H9 (cell line): ENCODE data around the gene SHB. TPM values are rescaled to one million over a fixed set of nuclear protein-coding genes. Genes with fewer than 3 reads are reported as not detected.

Experiments used
- DNase-seq: peaks from one replicate; pipeline ENCODE4 v3.0.0-alpha.2; 2017
- H2AFZ ChIP-seq: one replicate; pipeline ENCODE4 v1.6.1; 2013; ENCODE audit warnings: mild to moderate bottlenecking, low read length, control low read depth, moderate library complexity
- H2AK5ac ChIP-seq: 2 replicates; pipeline ENCODE4 v1.6.1; 2013; ENCODE audit warnings: low read length, control low read depth, mixed read lengths; ENCODE audit not compliant: insufficient read length
- H2BK120ac ChIP-seq: one replicate; pipeline ENCODE4 v1.6.1; 2013; ENCODE audit warnings: low read depth, mild to moderate bottlenecking, low read length, control low read depth, inconsistent platforms; ENCODE audit not compliant: poor library complexity, severe bottlenecking
- H2BK12ac ChIP-seq: 2 replicates; pipeline ENCODE4 v1.6.1; 2013; ENCODE audit warnings: low read length, control low read depth, mixed read lengths, low read depth; ENCODE audit not compliant: insufficient read length
- H2BK15ac ChIP-seq: 2 replicates; pipeline ENCODE4 v1.6.1; 2013; ENCODE audit warnings: low read depth, low read length, control low read depth
- H2BK20ac ChIP-seq: one replicate; pipeline ENCODE4 v1.6.1; 2013; ENCODE audit warnings: low read depth, mild to moderate bottlenecking, low read length, control low read depth, inconsistent platforms; ENCODE audit not compliant: poor library complexity, severe bottlenecking
- H2BK5ac ChIP-seq: 2 replicates; pipeline ENCODE4 v1.6.1; 2013; ENCODE audit warnings: low read length, control low read depth, mixed read lengths; ENCODE audit not compliant: insufficient read length
- H3K14ac ChIP-seq: 2 replicates; pipeline ENCODE4 v1.6.1; 2013; ENCODE audit warnings: low read length, control low read depth; ENCODE audit not compliant: insufficient read depth
- H3K18ac ChIP-seq: 2 replicates; pipeline ENCODE4 v1.6.1; 2013; ENCODE audit warnings: low read depth, mild to moderate bottlenecking, mixed read lengths, low read length, control low read depth; ENCODE audit not compliant: insufficient read length
- H3K23ac ChIP-seq: 2 replicates; pipeline ENCODE4 v1.6.1; 2013; ENCODE audit warnings: low read length, control low read depth, mixed read lengths, low read depth; ENCODE audit not compliant: insufficient read length
- H3K23me2 ChIP-seq: 2 replicates; pipeline ENCODE4 v1.6.1; 2013; ENCODE audit warnings: low read depth, mild to moderate bottlenecking, mixed read lengths, low read length, control low read depth; ENCODE audit not compliant: insufficient read length, poor library complexity, severe bottlenecking
- H3K27ac ChIP-seq: 2 replicates; pipeline ENCODE4 v1.5.1; 2013; ENCODE audit warnings: low read length, control low read depth, mixed read lengths, low read depth; ENCODE audit not compliant: insufficient read length
- H3K27me3 ChIP-seq: 2 replicates; pipeline ENCODE4 v1.6.1; 2013; ENCODE audit warnings: low read length, control low read depth, inconsistent platforms; ENCODE audit not compliant: insufficient read depth
- H3K4ac ChIP-seq: 2 replicates; pipeline ENCODE4 v1.6.1; 2013; ENCODE audit warnings: low read depth, mild to moderate bottlenecking, control low read depth, inconsistent platforms, low read length, moderate library complexity
- H3K4me1 ChIP-seq: 2 replicates; pipeline ENCODE4 v1.6.1; 2013; ENCODE audit warnings: low read length, control low read depth, inconsistent platforms; ENCODE audit not compliant: insufficient read depth
- H3K4me2 ChIP-seq: 2 replicates; pipeline ENCODE4 v1.6.1; 2013; ENCODE audit warnings: low read length, control low read depth, mixed read lengths; ENCODE audit not compliant: insufficient read length, insufficient read depth
- H3K56ac ChIP-seq: 2 replicates; pipeline ENCODE4 v1.6.1; 2013; ENCODE audit warnings: low read depth, mild to moderate bottlenecking, mixed read lengths, low read length, control low read depth; ENCODE audit not compliant: insufficient read length
- H3K79me1 ChIP-seq: 2 replicates; pipeline ENCODE4 v1.6.1; 2013; ENCODE audit warnings: low read depth, mild to moderate bottlenecking, moderate library complexity, low read length, control low read depth, inconsistent platforms; ENCODE audit not compliant: insufficient read depth, poor library complexity, severe bottlenecking
- H3K79me2 ChIP-seq: 2 replicates; pipeline ENCODE4 v1.6.1; 2013; ENCODE audit warnings: low read length, control low read depth, inconsistent platforms; ENCODE audit not compliant: insufficient read depth
- H3K9ac ChIP-seq: 2 replicates; pipeline ENCODE4 v1.6.1; 2013; ENCODE audit warnings: low read length, control low read depth, mixed read lengths; ENCODE audit not compliant: insufficient read length; ENCODE audit errors: extremely low read depth
- H3K9me3 ChIP-seq: one replicate; pipeline ENCODE4 v1.6.1; 2013; ENCODE audit warnings: low read depth, low read length, inconsistent platforms; ENCODE audit not compliant: control insufficient read depth
- H3T11ph ChIP-seq: one replicate; pipeline ENCODE4 v1.6.1; 2013; ENCODE audit warnings: mild to moderate bottlenecking, low read length, control low read depth, inconsistent platforms
- H4K20me1 ChIP-seq: one replicate; pipeline ENCODE4 v1.6.1; 2013; ENCODE audit not compliant: control insufficient read depth, insufficient read length, insufficient read depth
- H4K5ac ChIP-seq: 2 replicates; pipeline ENCODE4 v1.6.1; 2013; ENCODE audit warnings: low read depth, mild to moderate bottlenecking, mixed read lengths, low read length, control low read depth; ENCODE audit not compliant: insufficient read length
- H4K8ac ChIP-seq: replicated peaks from 2 replicates; pipeline ENCODE4 v1.6.1; 2013; ENCODE audit warnings: low read length, control low read depth, mixed read lengths, low read depth; ENCODE audit not compliant: insufficient read length
- H4K91ac ChIP-seq: 2 replicates; pipeline ENCODE4 v1.6.1; 2013; ENCODE audit warnings: low read depth, mild to moderate bottlenecking, moderate library complexity, mixed read lengths, low read length, control low read depth; ENCODE audit not compliant: insufficient read length
- H3K27ac Mint-ChIP-seq, 3 experiments: 2 replicates in 2 of 3; 3 replicates in 1 of 3; pipeline ENCODE4 v1.8.0; 2020 to 2021; ENCODE audit warnings: mixed read lengths in 3 of 3, mild to moderate bottlenecking in 1 of 3, moderate library complexity in 1 of 3
- H3K27me3 Mint-ChIP-seq: 2 replicates; pipeline ENCODE4 v1.8.0; 2021; ENCODE audit warnings: low read depth, mild to moderate bottlenecking, moderate library complexity, mixed read lengths
- H3K36me3 Mint-ChIP-seq, 3 experiments: 2 replicates in 2 of 3; 3 replicates in 1 of 3; pipeline ENCODE4 v1.8.0; 2020 to 2021; ENCODE audit warnings: low read depth in 3 of 3, mixed read lengths in 3 of 3; ENCODE audit not compliant: insufficient read depth in 1 of 3
- H3K4me1 Mint-ChIP-seq, 2 experiments: 2 replicates each; pipeline ENCODE4 v1.8.0; 2020; ENCODE audit warnings: mixed read lengths in 2 of 2
- H3K4me3 Mint-ChIP-seq, 2 experiments: 2 replicates in 1 of 2; 3 replicates in 1 of 2; pipeline ENCODE4 v1.8.0; 2020 to 2021; ENCODE audit warnings: mild to moderate bottlenecking in 2 of 2, mixed read lengths in 2 of 2, moderate library complexity in 1 of 2
- H3K9me3 Mint-ChIP-seq, 2 experiments: 2 replicates in 1 of 2; 3 replicates in 1 of 2; pipeline ENCODE4 v1.8.0; 2020; ENCODE audit warnings: mild to moderate bottlenecking in 2 of 2, mixed read lengths in 2 of 2, moderate library complexity in 1 of 2
- CTCF ChIP-seq: fragments of 200-600 bp; sonication (generic); conservative IDR thresholded peaks from 3 replicates; pipeline ENCODE4 v1.8.0; 2021; ENCODE audit warnings: antibody characterized with exemption, mild to moderate bottlenecking
- WGBS: extraction: QIAGEN DNeasy Blood & Tissue Kit; methylation state at CpG from one replicate; pipeline ENCODE4 v1.1.7; 2013; ENCODE audit warnings: missing lambda C conversion rate, low lambda C conversion rate, mixed read lengths; ENCODE audit not compliant: insufficient read length; ENCODE audit errors: extremely low coverage; 5-methylcytosine and 5-hydroxymethylcytosine counted together
- total RNA-seq: library from RNA; stranded (reverse); gene quantifications from 2 replicates; pipeline ENCODE4 v1.2.1, GENCODE V29; 2021

SHB gene
- total RNA-seq, 1 experiment from 2014 or later, result 14.6 TPM

- Histone ChIP-seq H2AK5ac (no peak overlapping the region), H3K23ac (no peak overlapping the region), H2BK15ac (no peak overlapping the region), H2BK5ac (no peak overlapping the region), H3K4ac (no peak overlapping the region), H3K4me2 (no peak overlapping the region), H3K4me1 (no peaks in the 10 kb centered on the region; the same call in 1 of the 2 replicates), H4K20me1 (no peaks in the 10 kb centered on the region), H2BK120ac (no peak overlapping the region), H3K23me2 (no peaks in the 10 kb centered on the region), H3K9me3 (no peaks in the 10 kb centered on the region), H4K91ac (no peak overlapping the region), H3K14ac (no peak overlapping the region), H3T11ph (no peak overlapping the region), H2BK12ac (no peak overlapping the region), H3K27me3 (no peaks in the 10 kb centered on the region), H4K5ac (no peak overlapping the region), H3K56ac (no peak overlapping the region), H2AFZ (no peak overlapping the region), H4K8ac (no peak overlapping the region), H3K9ac (no peak overlapping the region), H3K27ac (no peak overlapping the region), H3K79me1 (no peaks in the 10 kb centered on the region), H3K79me2 (no peaks in the 10 kb centered on the region), H2BK20ac (no peak overlapping the region), H3K18ac (no peak overlapping the region)
- Mint-ChIP-seq H3K27me3 (no peaks in the 10 kb centered on the region), H3K9me3 (no peaks in the 10 kb centered on the region), H3K36me3 (peaks cover 0 to 5% (median 0%) of the 10 kb centered on the region in 3 experiments; a peak in 1 of 7 replicates), H3K4me1 (peaks cover 27 to 36% of the 10 kb centered on the region in 2 experiments), H3K27ac (peak overlapping the region in 1 of 3 experiments; percentile 42; a peak in 2 of 7 replicates), H3K4me3 (no peak overlapping the region)
- TF ChIP-seq CTCF, result no peak
- no peak for DNase-seq
- WGBS, result no CpG with 5 or more reads among the region's 6 CpGs
These were observed 129.4 kb downstream of the SHB start for GRCh38 chr9:37939575-37940095.
